Stomach (tissue), 4 donors: ENCODE data around the gene SLC45A2.
"Not testable (repeated sequence)": the region's sequence is repeated elsewhere in the genome, so short reads cannot be mapped to it uniquely, and the experiment has no call there.

Experiments
- CTCF ChIP-seq, 7 experiments: fragments of 450-650 bp in 4 of 7; fragments of 200-600 bp in 3 of 7; sonication (generic) in 3 of 7; IDR thresholded peaks; one replicate each; pipeline ENCODE4 v1.5.1; 2016 to 2019; ENCODE audit warnings: antibody characterized with exemption in 7 of 7, control low read depth in 2 of 7, mild to moderate bottlenecking in 1 of 7
- POLR2AphosphoS5 ChIP-seq, 3 donors: sonication (generic); formaldehyde crosslinking; IDR thresholded peaks; one replicate each; pipeline ENCODE4 v1.6.1; 2016; ENCODE audit warnings: antibody characterized with exemption in 3 of 3

DNA sequence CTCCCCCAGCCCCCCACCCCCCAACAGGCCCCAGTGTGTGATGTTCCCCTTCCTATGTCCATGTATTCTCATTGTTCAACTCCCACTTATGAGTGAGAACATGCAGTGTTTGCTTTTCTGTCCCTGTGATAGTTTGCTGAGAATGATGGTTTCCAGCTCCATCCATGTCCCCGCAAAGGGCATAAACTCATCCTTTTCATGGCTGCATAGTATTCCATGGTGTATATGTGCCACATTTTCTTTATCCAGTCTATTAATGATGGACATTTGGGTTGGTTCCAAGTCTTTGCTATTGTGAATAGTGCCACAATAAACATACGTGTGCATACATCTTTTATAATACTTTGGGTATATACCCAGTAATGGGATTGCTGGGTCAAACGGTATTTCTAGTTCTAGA lies 69.6 kb downstream of the SLC45A2 start:
- not testable (repeated sequence) for TF ChIP-seq CTCF, POLR2AphosphoS5 (IDR thresholded peaks at IDR 0.05)
